Lower lobe of right lung (tissue), 2 donors: ENCODE measurements around the gene CCDC141. TPM values are rescaled to one million over a fixed set of nuclear protein-coding genes. Genes with fewer than 3 reads are reported as not detected.
"Not testable (repeated sequence)": the region's sequence is repeated elsewhere in the genome, so short reads cannot be mapped to it uniquely, and the experiment has no call there.

Experiments
- ATAC-seq, 2 donors: fragments of 200-7000 bp; cut with Tn5 transposase; one replicate each; pipeline ENCODE4 v1.9.1; 2020 to 2022; ENCODE audit warnings: mild to moderate bottlenecking in 2 of 2, moderate library complexity in 2 of 2
- DNase-seq: peaks from one replicate; pipeline ENCODE4 v3.0.0-alpha.2; 2020
- H3K27ac ChIP-seq: fragments of 200-600 bp; one replicate; pipeline ENCODE4 v1.8.0; 2022
- H3K27me3 ChIP-seq: fragments of 200-600 bp; one replicate; pipeline ENCODE4 v1.8.0; 2022; ENCODE audit warnings: low read depth
- H3K36me3 ChIP-seq: fragments of 200-600 bp; one replicate; pipeline ENCODE4 v1.8.0; 2022; ENCODE audit warnings: mild to moderate bottlenecking
- H3K4me1 ChIP-seq: fragments of 200-600 bp; one replicate; pipeline ENCODE4 v1.8.0; 2022
- H3K4me3 ChIP-seq: fragments of 200-600 bp; one replicate; pipeline ENCODE4 v1.8.0; 2022; ENCODE audit warnings: mild to moderate bottlenecking
- H3K9me3 ChIP-seq: fragments of 200-600 bp; one replicate; pipeline ENCODE4 v1.8.0; 2022
- intact Hi-C: fragments of 100-400 bp; cut with DNase I; formaldehyde crosslinking; loops from one replicate; pipeline ENCODE4 v1.11.0; 2022
- total RNA-seq: library from RNA; stranded (reverse); fragmentation: NEBNext Ultra II Directional; extraction: Animal tissue kit (Norgen Biotek cat#: 25700); gene quantifications from one replicate; pipeline ENCODE4 v1.2.1, GENCODE V29; 2021
- TF ChIP-seq, protein P1 (sequence below): fragments of 200-600 bp; IDR thresholded peaks from one replicate; pipeline ENCODE4 v1.8.0; 2022; ENCODE audit warnings: antibody characterized with exemption, mild to moderate bottlenecking
- donor health status: DM: no; HTN: yes; CAD: no; lungs with severe emphysema.

The CCDC141 gene
- total RNA-seq, 1 donor from 2014 or later = 40.5 TPM

DNA sequence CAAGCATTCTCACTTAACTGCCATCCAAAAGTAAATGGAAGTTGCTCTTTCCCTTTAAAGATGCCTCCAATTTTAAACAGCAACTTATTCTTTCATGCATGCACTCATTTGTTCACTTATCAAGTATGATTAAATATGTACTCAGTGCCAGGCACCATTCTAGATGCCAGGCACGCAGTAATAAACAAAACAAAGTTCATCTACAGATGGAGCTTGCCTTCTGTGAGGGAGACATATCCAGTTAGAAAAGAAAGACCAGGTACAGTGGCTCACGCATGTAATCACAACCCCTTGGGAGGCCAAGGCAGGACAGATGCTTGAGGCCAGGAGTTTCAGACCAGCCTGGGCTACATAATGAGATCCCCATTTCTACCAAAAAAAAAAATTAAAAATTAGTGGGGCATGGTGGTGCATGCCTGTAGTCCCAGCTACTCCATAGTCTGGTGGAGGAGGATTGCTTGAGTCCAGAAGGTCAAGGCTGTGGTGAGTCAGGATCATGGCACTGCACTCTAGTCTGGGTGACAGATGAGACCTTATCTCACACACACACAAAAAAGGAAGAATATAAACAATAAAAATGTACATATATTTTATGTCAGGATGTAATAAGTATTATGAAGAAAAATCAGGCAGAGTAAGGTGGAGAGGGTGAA lies 19.2 kb upstream of the CCDC141 start:
- no peaks in the 10 kb centered on the region for H3K36me3 ChIP-seq
- no peaks in the 10 kb centered on the region for H3K27me3 ChIP-seq
- no peak overlapping the region for H3K27ac ChIP-seq
- intact Hi-C loops = no loop called here
- no peaks in the 10 kb centered on the region for H3K9me3 ChIP-seq
- no peak overlapping the region for H3K4me3 ChIP-seq
- TF ChIP-seq, protein P1, sequence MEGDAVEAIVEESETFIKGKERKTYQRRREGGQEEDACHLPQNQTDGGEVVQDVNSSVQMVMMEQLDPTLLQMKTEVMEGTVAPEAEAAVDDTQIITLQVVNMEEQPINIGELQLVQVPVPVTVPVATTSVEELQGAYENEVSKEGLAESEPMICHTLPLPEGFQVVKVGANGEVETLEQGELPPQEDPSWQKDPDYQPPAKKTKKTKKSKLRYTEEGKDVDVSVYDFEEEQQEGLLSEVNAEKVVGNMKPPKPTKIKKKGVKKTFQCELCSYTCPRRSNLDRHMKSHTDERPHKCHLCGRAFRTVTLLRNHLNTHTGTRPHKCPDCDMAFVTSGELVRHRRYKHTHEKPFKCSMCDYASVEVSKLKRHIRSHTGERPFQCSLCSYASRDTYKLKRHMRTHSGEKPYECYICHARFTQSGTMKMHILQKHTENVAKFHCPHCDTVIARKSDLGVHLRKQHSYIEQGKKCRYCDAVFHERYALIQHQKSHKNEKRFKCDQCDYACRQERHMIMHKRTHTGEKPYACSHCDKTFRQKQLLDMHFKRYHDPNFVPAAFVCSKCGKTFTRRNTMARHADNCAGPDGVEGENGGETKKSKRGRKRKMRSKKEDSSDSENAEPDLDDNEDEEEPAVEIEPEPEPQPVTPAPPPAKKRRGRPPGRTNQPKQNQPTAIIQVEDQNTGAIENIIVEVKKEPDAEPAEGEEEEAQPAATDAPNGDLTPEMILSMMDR = no peak
- no peaks in the 10 kb centered on the region for H3K4me1 ChIP-seq
- DNase-seq (no peak), ATAC-seq (no peak)

DNA sequence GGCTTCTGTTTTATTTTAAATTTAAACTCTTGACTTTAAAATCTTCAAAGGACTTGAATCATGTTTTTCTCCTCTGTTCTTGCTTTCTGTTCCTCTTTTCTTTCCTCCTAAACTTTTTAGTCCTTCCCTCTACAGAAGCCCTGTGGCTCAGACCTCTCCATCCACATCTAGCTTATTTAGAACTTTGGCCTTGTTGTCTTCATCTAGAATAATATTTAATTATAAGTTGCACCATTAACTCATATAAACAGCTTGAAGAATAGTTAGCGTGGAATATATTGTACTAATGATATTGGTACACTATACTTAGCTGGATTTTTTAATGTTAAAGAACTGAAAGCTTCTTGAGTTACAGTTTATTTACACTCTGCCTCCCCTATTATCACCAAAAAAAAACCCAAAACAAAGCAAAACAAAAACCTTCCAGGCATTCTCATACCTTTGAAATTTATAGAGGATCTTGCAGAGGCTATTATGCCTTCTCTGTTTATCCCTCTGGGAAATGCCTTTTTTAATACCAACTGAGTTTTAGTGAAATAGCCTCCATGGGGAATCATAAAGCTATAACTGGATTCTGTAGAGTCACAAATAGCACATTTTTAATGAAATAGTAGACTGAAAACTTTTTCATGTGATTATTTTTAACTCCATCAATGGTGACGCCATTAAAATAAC lies 9.2 kb upstream of the CCDC141 start:
- ATAC-seq = no peak
- Histone ChIP-seq H3K4me1 (no peaks in the 10 kb centered on the region), H3K9me3 (no peaks in the 10 kb centered on the region), H3K36me3 (no peaks in the 10 kb centered on the region), H3K27ac (no peak overlapping the region), H3K4me3 (no peak overlapping the region), H3K27me3 (no peaks in the 10 kb centered on the region)
- intact Hi-C loops = no loop called here
- TF ChIP-seq, protein P1 = no peak
- no peak for DNase-seq

DNA sequence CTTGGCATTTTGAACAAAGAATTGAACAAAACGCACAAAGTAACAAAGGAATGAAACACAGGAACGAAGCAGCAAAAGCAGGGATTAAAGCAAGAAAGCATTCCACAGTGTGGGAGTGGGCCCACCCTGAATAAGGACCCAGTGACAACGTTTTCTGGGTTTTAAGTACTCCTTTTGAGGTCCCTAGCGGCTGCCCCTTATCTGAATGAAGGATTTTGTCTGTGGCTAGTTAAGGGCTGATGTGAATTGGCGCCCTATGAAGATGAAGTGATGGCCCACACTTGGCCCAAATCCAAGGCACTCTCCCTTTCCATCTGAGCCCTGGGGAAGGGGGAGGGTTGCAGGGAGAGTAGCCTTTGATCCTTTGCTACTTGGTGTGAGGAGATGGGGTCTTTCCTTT lies 7.8 kb upstream of the CCDC141 start:
- H3K27me3 ChIP-seq = no peaks in the 10 kb centered on the region
- peak overlapping the region; percentile 15 for H3K27ac ChIP-seq
- intact Hi-C loops = no loop called here
- ATAC-seq = peak in 1 of 2 donors; percentile 9
- DNase-seq = no peak
- H3K36me3 ChIP-seq = no peaks in the 10 kb centered on the region
- H3K4me1 ChIP-seq = no peaks in the 10 kb centered on the region
- H3K4me3 ChIP-seq = no peak overlapping the region
- no peaks in the 10 kb centered on the region for H3K9me3 ChIP-seq
- TF ChIP-seq, protein P1 = no peak

DNA sequence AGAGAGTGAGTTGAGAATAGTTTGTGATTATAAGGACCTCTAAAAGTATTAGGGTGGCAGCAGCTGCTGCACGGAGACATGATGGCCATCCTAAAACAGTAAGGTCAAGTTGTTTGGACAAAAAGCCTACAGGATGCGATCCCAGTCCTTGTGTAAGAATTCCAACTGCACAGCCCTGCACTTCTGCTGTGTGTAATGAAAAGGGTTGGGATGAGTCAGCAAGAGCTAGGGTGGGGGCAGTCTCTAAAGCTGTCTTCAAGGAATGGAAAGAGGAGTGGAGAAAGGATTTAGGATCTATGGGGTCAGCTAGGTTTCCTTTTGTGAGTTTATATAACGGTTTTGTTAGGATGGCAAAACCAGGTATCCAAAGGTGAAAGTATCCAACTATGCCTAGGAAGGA lies 3.6 kb upstream of the CCDC141 start:
- H3K36me3 ChIP-seq, intact Hi-C loops, H3K4me3 ChIP-seq, DNase-seq, H3K27ac ChIP-seq, ATAC-seq, H3K27me3 ChIP-seq, H3K9me3 ChIP-seq: not testable (repeated sequence)
- peaks cover 20% of the 10 kb centered on the region for H3K4me1 ChIP-seq

DNA sequence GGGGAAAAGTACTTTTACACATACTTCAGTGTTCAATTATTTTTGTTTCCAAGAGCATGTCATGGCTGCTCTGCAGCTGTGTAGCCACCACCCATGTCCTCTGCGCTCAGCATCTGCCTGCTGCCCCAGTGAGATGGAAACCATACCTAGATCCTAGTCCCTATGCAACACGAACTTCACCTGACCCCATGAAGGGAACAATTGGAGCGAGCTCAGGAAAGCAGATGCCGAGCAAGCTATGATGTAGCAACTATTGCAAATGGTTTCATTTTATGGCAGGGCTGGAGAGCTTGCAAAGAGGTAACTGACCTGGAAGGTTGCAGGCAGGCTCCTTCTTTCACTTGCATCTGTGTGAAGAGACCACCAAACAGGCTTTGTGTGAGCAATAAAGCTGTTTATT lies 1.3 kb upstream of the CCDC141 start:
- peaks cover 20% of the 10 kb centered on the region for H3K4me1 ChIP-seq
- H3K4me3 ChIP-seq = no peak overlapping the region
- H3K36me3 ChIP-seq = no peaks in the 10 kb centered on the region
- H3K27me3 ChIP-seq = no peaks in the 10 kb centered on the region
- intact Hi-C loops = no loop called here
- TF ChIP-seq, protein P1 = no peak
- DNase-seq (no peak), ATAC-seq (no peak)
- no peaks in the 10 kb centered on the region for H3K9me3 ChIP-seq
- H3K27ac ChIP-seq = no peak overlapping the region

DNA sequence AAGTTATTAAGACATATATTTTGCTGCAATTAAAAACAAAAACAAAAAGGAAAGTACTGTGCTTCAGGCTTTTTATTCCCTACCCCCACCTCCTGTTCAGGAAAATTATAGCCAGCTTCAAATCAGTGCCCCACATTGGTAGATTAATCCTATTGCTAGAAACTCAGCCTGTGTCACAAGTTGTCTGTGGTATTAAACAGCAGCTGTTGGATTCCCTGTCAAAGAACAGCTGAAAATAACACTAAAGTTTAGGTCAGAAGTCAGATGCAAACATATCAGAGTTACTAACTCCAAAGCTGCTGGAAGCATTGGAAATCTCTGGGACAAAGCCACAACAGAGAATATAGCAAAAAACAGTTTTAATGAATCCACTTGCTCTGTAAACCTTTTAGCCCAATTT lies 818 bp upstream of the CCDC141 start:
- intact Hi-C loops = no loop called here
- H3K27me3 ChIP-seq = no peaks in the 10 kb centered on the region
- no peak overlapping the region for H3K4me3 ChIP-seq
- peaks cover 20% of the 10 kb centered on the region for H3K4me1 ChIP-seq
- TF ChIP-seq, protein P1 = no peak
- ATAC-seq = no peak
- no peak overlapping the region for H3K27ac ChIP-seq
- DNase-seq = no peak
- H3K36me3 ChIP-seq = no peaks in the 10 kb centered on the region
- no peaks in the 10 kb centered on the region for H3K9me3 ChIP-seq
